Tibial nerve (tissue), 4 donors: ENCODE results near the gene ANXA5.

Experiments
- EP300 ChIP-seq, 2 donors: sonication (generic); formaldehyde crosslinking; IDR thresholded peaks; one replicate each; pipeline ENCODE4 v1.6.1; 2017; ENCODE audit warnings: antibody characterized with exemption in 2 of 2, mild to moderate bottlenecking in 1 of 2
- POLR2A ChIP-seq, 2 donors: fragments of 450-650 bp; IDR thresholded peaks; one replicate each; pipeline ENCODE4 v1.6.1; 2017; ENCODE audit warnings: antibody characterized with exemption in 2 of 2, mild to moderate bottlenecking in 2 of 2, moderate library complexity in 2 of 2
- TF ChIP-seq, protein P1 (sequence below), 5 experiments: fragments of 200-600 bp in 3 of 5; fragments of 450-650 bp in 2 of 5; sonication (generic) in 3 of 5; IDR thresholded peaks; one replicate each; pipeline ENCODE4 v1.5.1; 2016 to 2019; ENCODE audit warnings: antibody characterized with exemption in 5 of 5, mild to moderate bottlenecking in 3 of 5, moderate library complexity in 2 of 5

DNA sequence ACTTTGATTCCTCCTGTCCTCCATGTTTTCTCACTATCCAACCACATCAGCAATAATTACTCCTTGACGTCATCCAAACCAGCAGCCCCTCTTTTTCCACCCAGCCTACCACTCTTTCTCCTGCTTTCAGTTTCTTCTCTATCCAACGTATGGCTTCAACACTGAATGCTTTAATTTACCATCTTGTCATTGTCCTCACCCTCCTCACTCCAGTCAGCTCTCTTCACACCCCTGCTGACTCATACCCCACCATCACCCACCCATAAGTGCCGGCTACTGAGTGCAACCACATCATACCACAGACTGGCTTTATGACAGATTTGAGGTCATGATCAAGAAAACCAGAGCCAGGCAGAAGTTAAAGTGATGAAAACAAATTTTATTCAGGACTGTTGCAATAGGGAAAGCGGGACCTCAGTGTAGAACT lies 9.8 kb upstream of the ANXA5 start:
- no peak for TF ChIP-seq POLR2A (IDR thresholded peaks at IDR 0.05)
- TF ChIP-seq, protein P1, sequence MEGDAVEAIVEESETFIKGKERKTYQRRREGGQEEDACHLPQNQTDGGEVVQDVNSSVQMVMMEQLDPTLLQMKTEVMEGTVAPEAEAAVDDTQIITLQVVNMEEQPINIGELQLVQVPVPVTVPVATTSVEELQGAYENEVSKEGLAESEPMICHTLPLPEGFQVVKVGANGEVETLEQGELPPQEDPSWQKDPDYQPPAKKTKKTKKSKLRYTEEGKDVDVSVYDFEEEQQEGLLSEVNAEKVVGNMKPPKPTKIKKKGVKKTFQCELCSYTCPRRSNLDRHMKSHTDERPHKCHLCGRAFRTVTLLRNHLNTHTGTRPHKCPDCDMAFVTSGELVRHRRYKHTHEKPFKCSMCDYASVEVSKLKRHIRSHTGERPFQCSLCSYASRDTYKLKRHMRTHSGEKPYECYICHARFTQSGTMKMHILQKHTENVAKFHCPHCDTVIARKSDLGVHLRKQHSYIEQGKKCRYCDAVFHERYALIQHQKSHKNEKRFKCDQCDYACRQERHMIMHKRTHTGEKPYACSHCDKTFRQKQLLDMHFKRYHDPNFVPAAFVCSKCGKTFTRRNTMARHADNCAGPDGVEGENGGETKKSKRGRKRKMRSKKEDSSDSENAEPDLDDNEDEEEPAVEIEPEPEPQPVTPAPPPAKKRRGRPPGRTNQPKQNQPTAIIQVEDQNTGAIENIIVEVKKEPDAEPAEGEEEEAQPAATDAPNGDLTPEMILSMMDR (IDR thresholded peaks at IDR 0.05), result no peak
- no peak for TF ChIP-seq EP300 (IDR thresholded peaks at IDR 0.05)
